ENCODE data around the gene AXL.

The AXL gene

GRCh38 chr19:41233748-41234240, 14.8 kb downstream of the AXL start:
- in situ Hi-C loops (cut with MboI; ENCODE audit: low sequenced_read_pairs) = no loop called here

- in situ Hi-C loops (cut with MboI; ENCODE audit: low sequenced_read_pairs) = no loop called here
These were observed 15.6 kb downstream of the AXL start for GRCh38 chr19:41234512-41235168.

- in situ Hi-C loops (cut with MboI; ENCODE audit: low sequenced_read_pairs) = no loop called here
These were observed 16.5 kb downstream of the AXL start for GRCh38 chr19:41235480-41235879.

- in situ Hi-C loops (cut with MboI; ENCODE audit: low sequenced_read_pairs) = no loop called here
These were observed 19.2 kb downstream of the AXL start for GRCh38 chr19:41238244-41238643.

DNA sequence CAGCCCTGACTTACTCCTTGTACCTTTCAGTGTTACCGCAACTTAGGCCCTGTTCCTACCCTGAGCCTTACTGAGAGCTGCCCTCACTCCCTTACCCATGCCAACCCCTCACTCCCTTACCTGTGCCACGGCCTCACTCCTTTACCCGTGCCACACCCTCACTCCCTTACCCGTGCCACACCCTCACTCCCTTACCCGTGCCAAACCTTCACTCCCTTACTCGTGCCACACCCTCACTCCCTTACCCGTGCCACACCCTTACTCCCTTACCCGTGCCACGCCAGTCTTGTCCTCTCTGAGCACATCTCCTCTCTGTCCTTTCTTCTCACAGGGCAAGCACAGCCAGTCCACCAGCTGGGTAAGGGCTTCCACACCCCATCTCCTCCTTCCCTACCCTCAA, 20.3 kb downstream of the AXL start:
- in situ Hi-C loops (cut with MboI; ENCODE audit: low sequenced_read_pairs) = no loop called here

GRCh38 chr19:41239961-41240574, 21.0 kb downstream of the AXL start:
- in situ Hi-C loops (cut with MboI; ENCODE audit: low sequenced_read_pairs) = no loop called here

- in situ Hi-C loops (cut with MboI; ENCODE audit: low sequenced_read_pairs) = no loop called here
These were observed 22.8 kb downstream of the AXL start for GRCh38 chr19:41241859-41242258.

DNA sequence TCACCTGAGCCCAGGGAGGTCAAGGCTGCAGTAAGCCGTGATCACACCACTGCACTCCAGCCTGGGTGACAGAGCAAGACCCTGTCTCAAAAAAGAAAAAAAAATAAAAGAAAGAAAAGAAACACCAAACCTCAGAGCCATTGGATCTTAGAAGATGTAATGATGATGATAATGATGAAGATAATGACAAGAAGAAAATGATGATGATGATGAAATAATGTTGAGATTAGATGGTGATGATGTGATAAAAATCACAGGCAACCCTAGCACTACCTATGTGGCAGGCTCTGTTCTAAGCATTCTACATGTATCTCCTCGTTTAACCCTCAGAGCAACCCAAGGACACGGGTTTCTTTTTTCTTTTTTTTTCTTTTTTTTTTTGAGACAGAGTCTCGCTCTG, 25.1 kb downstream of the AXL start:
- in situ Hi-C loops (cut with MboI; ENCODE audit: low sequenced_read_pairs) = no loop called here

GRCh38 chr19:41245843-41246242, 26.8 kb downstream of the AXL start:
- in situ Hi-C loops (cut with MboI; ENCODE audit: low sequenced_read_pairs) = no loop called here

- in situ Hi-C loops (cut with MboI; ENCODE audit: low sequenced_read_pairs) = no loop called here
These were observed 29.9 kb downstream of the AXL start for GRCh38 chr19:41248895-41249294.

DNA sequence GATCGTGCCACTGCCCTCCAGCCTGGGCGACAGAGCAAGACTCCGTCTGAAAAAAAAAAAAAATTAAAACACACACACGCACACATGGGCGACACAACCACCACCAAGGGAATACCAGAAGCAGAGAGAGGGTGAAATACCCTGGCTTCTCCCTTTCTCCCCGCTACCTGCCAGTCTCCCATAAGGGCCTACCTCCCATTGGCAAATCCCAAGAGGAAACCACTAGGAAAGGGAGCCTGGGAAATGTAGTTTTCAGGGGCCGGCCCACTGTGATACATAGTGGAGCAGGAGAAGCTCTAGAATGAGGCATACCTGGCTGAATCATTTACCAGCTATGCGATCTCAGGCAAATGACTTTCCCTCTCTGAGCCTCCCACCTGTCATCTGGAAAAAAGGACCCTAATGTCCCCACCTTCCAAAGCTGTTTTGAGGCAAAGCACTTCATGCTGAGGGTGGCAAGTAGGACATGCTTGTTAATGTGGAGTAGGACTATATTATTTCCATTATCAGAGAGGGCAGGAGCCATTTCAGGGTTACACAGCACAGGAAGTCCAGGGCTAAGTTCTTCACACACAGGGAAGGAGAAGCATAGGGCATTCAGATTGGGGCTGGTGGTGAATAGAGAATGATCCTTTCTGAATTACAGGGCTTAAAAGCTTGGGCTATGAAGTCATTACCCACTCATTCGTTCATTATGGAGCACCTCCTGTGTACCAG, 30.8 kb downstream of the AXL start:
- in situ Hi-C loops (cut with MboI; ENCODE audit: low sequenced_read_pairs) = no loop called here

GRCh38 chr19:41253660-41254059, 34.6 kb downstream of the AXL start:
- in situ Hi-C loops (cut with MboI; ENCODE audit: low sequenced_read_pairs) = no loop called here

- in situ Hi-C loops (cut with MboI; ENCODE audit: low sequenced_read_pairs) = no loop called here
These were observed 36.1 kb downstream of the AXL start for GRCh38 chr19:41255171-41255570.

- in situ Hi-C loops (cut with MboI; ENCODE audit: low sequenced_read_pairs) = no loop called here
These were observed 42.6 kb downstream of the AXL start for GRCh38 chr19:41261474-41262190.

DNA sequence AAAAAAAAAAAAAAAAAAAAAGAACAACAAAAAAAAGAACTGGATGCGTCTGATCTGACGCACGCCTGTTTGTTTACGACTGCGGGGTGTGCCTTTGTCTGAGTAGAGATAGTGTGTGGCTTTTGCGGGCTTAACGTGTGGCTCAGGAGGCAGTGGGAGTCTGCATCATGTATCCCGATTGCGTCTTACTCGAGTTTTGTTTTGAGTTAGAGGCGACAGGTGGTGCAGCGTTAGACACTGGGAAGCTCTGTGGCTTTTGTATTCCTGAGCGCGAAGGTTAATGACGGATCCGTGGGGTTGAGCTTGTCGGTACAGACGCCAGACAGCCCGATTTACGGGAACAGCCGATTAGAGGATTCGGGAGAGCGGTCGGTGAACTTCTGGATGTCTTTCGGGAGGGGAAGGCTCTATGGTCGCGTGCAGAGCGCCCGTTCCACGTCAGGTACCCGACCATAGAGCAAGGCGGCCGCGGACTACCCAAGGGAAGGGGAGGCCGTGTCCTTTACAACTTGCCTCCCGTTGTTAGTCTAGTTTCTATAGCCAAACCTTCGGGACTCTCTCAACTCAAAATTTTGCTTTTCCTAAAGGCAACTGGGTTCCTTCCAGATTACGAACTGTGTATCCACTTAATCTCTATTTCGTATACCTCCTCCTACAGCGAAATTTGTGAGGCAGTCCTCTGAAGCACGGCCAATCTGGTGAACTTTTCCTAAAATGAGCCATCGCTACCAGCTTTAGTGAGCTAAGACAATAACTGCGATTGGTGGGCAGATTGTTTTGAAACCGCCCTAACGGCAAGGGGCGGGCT, 44.2 kb downstream of the AXL start:
- in situ Hi-C loops (cut with MboI; ENCODE audit: low sequenced_read_pairs) = no loop called here

- in situ Hi-C loops (cut with MboI; ENCODE audit: low sequenced_read_pairs) = no loop called here
These were observed 45.0 kb downstream of the AXL start, which contains the start of gene HNRNPUL1 for GRCh38 chr19:41263850-41264580. TSS of gene HNRNPUL1 (plus strand) at chr19:41264372. CDS start at chr19:41264504, 132 bp downstream.

GRCh38 chr19:41264581-41265394, 45.8 kb downstream of the AXL start:
- in situ Hi-C loops (cut with MboI; ENCODE audit: low sequenced_read_pairs) = no loop called here

DNA sequence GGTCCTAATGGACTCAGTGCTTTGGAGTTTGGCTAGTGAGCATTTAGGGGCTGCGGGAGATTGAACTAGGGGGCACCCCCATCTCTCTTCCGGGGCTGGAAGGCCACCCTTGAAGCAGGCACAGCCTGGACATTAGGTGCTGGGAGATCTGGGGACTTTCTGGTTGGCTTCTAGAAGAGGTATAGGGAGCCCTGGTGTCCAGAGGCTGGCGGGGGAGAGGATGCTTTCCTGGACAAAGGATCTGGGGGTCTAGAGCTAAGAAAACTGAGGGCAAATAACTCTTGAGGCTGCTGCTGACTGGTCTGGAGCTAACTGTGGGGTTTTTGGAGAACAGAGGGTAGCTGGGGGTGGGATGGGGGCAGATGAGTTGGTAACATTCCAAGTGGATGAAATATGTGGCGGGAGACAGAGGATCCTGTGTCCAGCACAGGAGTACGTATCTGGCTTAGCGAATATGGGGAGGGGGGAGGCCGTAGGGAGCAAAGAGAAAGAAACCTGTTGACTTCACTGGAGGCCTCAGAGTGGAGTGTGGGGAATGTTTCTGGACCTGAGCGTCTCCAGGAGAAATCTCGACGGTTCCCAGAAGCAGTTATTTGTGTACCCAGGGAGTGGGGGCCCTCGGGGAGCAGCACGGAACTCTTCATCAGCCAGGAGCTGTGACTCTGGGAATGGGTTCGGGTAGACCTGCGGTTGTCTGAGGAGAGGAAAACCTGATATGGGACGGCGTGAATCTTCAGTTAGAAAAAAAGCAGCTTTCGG, 46.6 kb downstream of the AXL start:
- in situ Hi-C loops (cut with MboI; ENCODE audit: low sequenced_read_pairs) = no loop called here
